GM19452 (cell line): ENCODE data around the gene ADH1C.
"Not testable (repeated sequence)": the region's sequence is repeated elsewhere in the genome, so short reads cannot be mapped to it uniquely, and the experiment has no call there.

Experiments
- ATAC-seq: cut with Tn5 transposase; IDR thresholded peaks from one replicate; pipeline ENCODE4 v1.9.1; 2021; ENCODE audit not compliant: unreplicated experiment

ADH1C gene

GRCh38 chr4:99359480-99360204, 7.1 kb upstream of the ADH1C start:
- no peak for ATAC-seq

- ATAC-seq, result no peak
Measured at GRCh38 chr4:99357948-99358347, 5.4 kb upstream of the ADH1C start.

GRCh38 chr4:99356992-99357391, 4.4 kb upstream of the ADH1C start:
- peak; percentile 94 for ATAC-seq

- ATAC-seq, result not testable (repeated sequence)
Measured at GRCh38 chr4:99356149-99356548, 3.6 kb upstream of the ADH1C start.

- no peak for ATAC-seq
Measured at GRCh38 chr4:99351487-99351886, 1.1 kb downstream of the ADH1C start.

- no peak for ATAC-seq
Measured at GRCh38 chr4:99349338-99349737, 3.2 kb downstream of the ADH1C start.

GRCh38 chr4:99342624-99343023, 9.9 kb downstream of the ADH1C start:
- ATAC-seq, result not testable (repeated sequence)

GRCh38 chr4:99341426-99341825, 11.1 kb downstream of the ADH1C start:
- no peak for ATAC-seq

GRCh38 chr4:99339172-99339571, 13.4 kb downstream of the ADH1C start:
- ATAC-seq, result no peak

- no peak for ATAC-seq
Measured at GRCh38 chr4:99336553-99336952, 16.0 kb downstream of the ADH1C start.

GRCh38 chr4:99334880-99335279, 17.7 kb downstream of the ADH1C start:
- no peak for ATAC-seq

- ATAC-seq, result no peak
Measured at GRCh38 chr4:99330648-99331047, 21.9 kb downstream of the ADH1C start.

GRCh38 chr4:99329876-99330275, 22.7 kb downstream of the ADH1C start:
- ATAC-seq, result no peak

- ATAC-seq, result no peak
Measured at GRCh38 chr4:99324979-99325378, 27.6 kb downstream of the ADH1C start.

- ATAC-seq, result no peak
Measured at GRCh38 chr4:99324361-99324760, 28.2 kb downstream of the ADH1C start.

- no peak for ATAC-seq
Measured at GRCh38 chr4:99323756-99324155, 28.8 kb downstream of the ADH1C start.

- no peak for ATAC-seq
Measured at GRCh38 chr4:99321241-99322191, 31.0 kb downstream of the ADH1C start, which contains the start of gene ADH1B. Gene ADH1B, minus strand, starts transcription at chr4:99321401. Its CDS starts 70 bp downstream, at chr4:99321331.

GRCh38 chr4:99317811-99318210, 34.7 kb downstream of the ADH1C start:
- not testable (repeated sequence) for ATAC-seq

- ATAC-seq, result no peak
Measured at GRCh38 chr4:99317354-99317753, 35.2 kb downstream of the ADH1C start.

- ATAC-seq, result no peak
Measured at GRCh38 chr4:99315839-99316238, 36.7 kb downstream of the ADH1C start.

- ATAC-seq, result no peak
Measured at GRCh38 chr4:99314211-99314610, 38.3 kb downstream of the ADH1C start.

- no peak for ATAC-seq
Measured at GRCh38 chr4:99310389-99310788, 42.2 kb downstream of the ADH1C start.
